Gastrocnemius medialis (tissue), 4 donors: ENCODE results near the gene UBR2. TPM values are rescaled to one million over a fixed set of nuclear protein-coding genes. Genes with fewer than 3 reads are reported as not detected.
"Not testable (repeated sequence)": the region's sequence is repeated elsewhere in the genome, so short reads cannot be mapped to it uniquely, and the experiment has no call there.

ENCODE experiments used
- ATAC-seq, 2 donors: fragments of 150-250 bp; one replicate each; pipeline ENCODE4 v1.9.1; 2016
- DNase-seq, 2 donors: peaks; one replicate each; pipeline ENCODE4 v3.0.0-alpha.2; 2019
- H3K27ac ChIP-seq, 4 donors: fragments of 200-600 bp; sonication (generic); 1 replicate in 1 of 4; 2 replicates in 3 of 4; pipeline ENCODE4 v1.5.1; 2016 to 2018; ENCODE audit warnings: mild to moderate bottlenecking in 2 of 4, moderate library complexity in 1 of 4
- H3K27me3 ChIP-seq, 3 donors: fragments of 200-600 bp; sonication (generic) in 2 of 3; 1 replicate in 1 of 3; 2 replicates in 2 of 3; pipeline versions ENCODE4 v1.5.1 to v1.6.0; 2016 to 2019; ENCODE audit warnings: mild to moderate bottlenecking in 1 of 3, moderate library complexity in 1 of 3
- H3K36me3 ChIP-seq, 2 donors: fragments of 200-600 bp; sonication (generic) in 1 of 2; one replicate each; pipeline ENCODE4 v1.5.1; 2017 to 2018
- H3K4me1 ChIP-seq, 2 donors: fragments of 200-600 bp; sonication (generic) in 1 of 2; one replicate each; pipeline ENCODE4 v1.5.1; 2016 to 2017; ENCODE audit warnings: mild to moderate bottlenecking in 2 of 2
- H3K4me3 ChIP-seq, 4 donors: fragments of 200-600 bp; sonication (generic) in 3 of 4; 1 replicate in 1 of 4; 2 replicates in 3 of 4; pipeline ENCODE4 v1.5.1; 2016 to 2019; ENCODE audit warnings: mild to moderate bottlenecking in 2 of 4
- H3K9me3 ChIP-seq, 3 donors: fragments of 200-600 bp; sonication (generic) in 2 of 3; 1 replicate in 1 of 3; 2 replicates in 2 of 3; pipeline ENCODE4 v1.5.1; 2016 to 2019
- POLR2A ChIP-seq, 2 donors: fragments of 450-650 bp; IDR thresholded peaks; one replicate each; pipeline ENCODE4 v1.6.1; 2017; ENCODE audit warnings: antibody characterized with exemption in 2 of 2, mild to moderate bottlenecking in 2 of 2, moderate library complexity in 2 of 2
- in situ Hi-C, 4 donors: fragments of 200-750 bp; cut with MboI; loops; one replicate each; pipeline versions ENCODE4 v1.15.0 to v1.8.0; 2017; ENCODE audit warnings: low sequenced_read_pairs in 4 of 4
- intact Hi-C: fragments of 100-400 bp; cut with DNase I; formaldehyde crosslinking; loops from one replicate; pipeline ENCODE4 v1.15.1; 2023; ENCODE audit warnings: low total_unique reads
- total RNA-seq, 4 donors: library from RNA; depleted of rRNA; stranded (reverse); fragments of >200 nt; gene quantifications; one replicate each; pipeline versions ENCODE4 v1.1.0 to v1.2.3, GENCODE V29; 2016
- TF ChIP-seq, protein P1 (sequence below), 5 experiments: fragments of 450-650 bp in 3 of 5; fragments of 200-600 bp in 2 of 5; sonication (generic) in 2 of 5; IDR thresholded peaks in 4 of 5; conservative IDR thresholded peaks in 1 of 5; 1 replicate in 4 of 5; 2 replicates in 1 of 5; pipeline ENCODE4 v1.5.1; 2016 to 2019; ENCODE audit warnings: antibody characterized with exemption in 5 of 5, mild to moderate bottlenecking in 3 of 5, moderate library complexity in 3 of 5

The UBR2 gene
- total RNA-seq, 4 donors from 2014 or later, result 40.8 to 46.2 (median 44.7) TPM

- Histone ChIP-seq H3K27me3 (no peaks in the 10 kb centered on the region), H3K36me3 (no peaks in the 10 kb centered on the region), H3K4me1 (peaks cover 10% of the 10 kb centered on the region in 2 donors), H3K4me3 (no peak overlapping the region), H3K9me3 (no peaks in the 10 kb centered on the region), H3K27ac (peak overlapping the region in 3 of 4 donors; percentile 26 to 83 (median 82))
- in situ Hi-C loops (no loop called here), intact Hi-C loops (no loop called here)
- DNase-seq (no peak), ATAC-seq (no peak)
- no peak for TF ChIP-seq POLR2A (IDR thresholded peaks at IDR 0.05)
- TF ChIP-seq, protein P1, sequence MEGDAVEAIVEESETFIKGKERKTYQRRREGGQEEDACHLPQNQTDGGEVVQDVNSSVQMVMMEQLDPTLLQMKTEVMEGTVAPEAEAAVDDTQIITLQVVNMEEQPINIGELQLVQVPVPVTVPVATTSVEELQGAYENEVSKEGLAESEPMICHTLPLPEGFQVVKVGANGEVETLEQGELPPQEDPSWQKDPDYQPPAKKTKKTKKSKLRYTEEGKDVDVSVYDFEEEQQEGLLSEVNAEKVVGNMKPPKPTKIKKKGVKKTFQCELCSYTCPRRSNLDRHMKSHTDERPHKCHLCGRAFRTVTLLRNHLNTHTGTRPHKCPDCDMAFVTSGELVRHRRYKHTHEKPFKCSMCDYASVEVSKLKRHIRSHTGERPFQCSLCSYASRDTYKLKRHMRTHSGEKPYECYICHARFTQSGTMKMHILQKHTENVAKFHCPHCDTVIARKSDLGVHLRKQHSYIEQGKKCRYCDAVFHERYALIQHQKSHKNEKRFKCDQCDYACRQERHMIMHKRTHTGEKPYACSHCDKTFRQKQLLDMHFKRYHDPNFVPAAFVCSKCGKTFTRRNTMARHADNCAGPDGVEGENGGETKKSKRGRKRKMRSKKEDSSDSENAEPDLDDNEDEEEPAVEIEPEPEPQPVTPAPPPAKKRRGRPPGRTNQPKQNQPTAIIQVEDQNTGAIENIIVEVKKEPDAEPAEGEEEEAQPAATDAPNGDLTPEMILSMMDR (IDR thresholded peaks at IDR 0.05 in 4 of 5, conservative IDR thresholded peaks at IDR 0.05 in 1 of 5), result no peak
Measured at GRCh38 chr6:42702200-42702599, 138.4 kb downstream of the UBR2 start.

- H3K4me3 ChIP-seq, intact Hi-C loops, H3K9me3 ChIP-seq, ATAC-seq, H3K27me3 ChIP-seq, in situ Hi-C loops, H3K36me3 ChIP-seq, DNase-seq: not testable (repeated sequence)
- Histone ChIP-seq H3K4me1 (peaks cover 10% of the 10 kb centered on the region in 2 donors), H3K27ac (peak overlapping the region in 3 of 4 donors; percentile 11 to 83 (median 82))
Measured at GRCh38 chr6:42702786-42703185, 139.0 kb downstream of the UBR2 start.

DNA sequence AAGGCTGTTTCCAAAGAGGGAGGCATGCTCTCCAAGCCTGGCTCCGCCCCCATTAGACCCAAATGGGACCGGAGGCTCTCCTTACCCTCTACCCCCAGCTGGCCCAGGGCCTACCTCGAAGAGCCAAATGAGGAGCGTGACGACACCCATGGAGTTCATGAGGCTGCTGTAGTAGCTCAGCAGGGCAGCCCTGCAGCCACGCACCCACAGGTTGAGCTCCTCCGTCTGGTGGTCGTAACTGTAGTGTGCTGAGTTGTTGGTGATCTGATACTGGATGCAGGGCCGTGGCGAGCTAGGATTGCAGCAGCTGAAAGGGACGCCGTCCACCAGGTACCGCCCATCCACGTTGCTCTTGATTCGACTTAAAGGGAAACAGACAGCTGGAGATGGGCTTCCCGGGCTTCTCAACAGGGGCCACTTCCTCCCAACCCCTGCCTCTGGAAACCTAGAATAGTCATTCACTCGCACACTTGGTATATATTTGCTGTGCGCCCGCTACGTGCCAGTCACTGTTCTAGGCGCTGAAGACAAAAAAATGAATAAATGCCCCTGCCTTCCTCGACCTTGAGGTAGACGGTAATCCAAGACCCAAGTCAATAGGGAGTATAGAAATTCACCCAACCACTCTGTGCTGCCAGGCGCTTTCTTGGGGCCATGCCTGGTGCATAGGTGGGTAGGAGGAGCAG is 140.6 kb downstream of the UBR2 start:
- ATAC-seq (peak; percentile 66 to 91), DNase-seq (peak; percentile 49 to 88)
- peak in 1 of 2 donors; percentile 48 for TF ChIP-seq POLR2A (IDR thresholded peaks at IDR 0.05)
- TF ChIP-seq, protein P1 (IDR thresholded peaks at IDR 0.05 in 4 of 5, conservative IDR thresholded peaks at IDR 0.05 in 1 of 5), result no peak
- no peaks in the 10 kb centered on the region for H3K9me3 ChIP-seq
- peak overlapping the region; percentile 37 to 58 (median 50) for H3K4me3 ChIP-seq
- intact Hi-C loops, result no loop called here
- no peaks in the 10 kb centered on the region for H3K27me3 ChIP-seq
- in situ Hi-C loops, result no loop called here
- peaks cover 10% of the 10 kb centered on the region in 2 donors for H3K4me1 ChIP-seq
- H3K27ac ChIP-seq, result peak overlapping the region; percentile 73 to 83 (median 81)
- H3K36me3 ChIP-seq, result no peaks in the 10 kb centered on the region

DNA sequence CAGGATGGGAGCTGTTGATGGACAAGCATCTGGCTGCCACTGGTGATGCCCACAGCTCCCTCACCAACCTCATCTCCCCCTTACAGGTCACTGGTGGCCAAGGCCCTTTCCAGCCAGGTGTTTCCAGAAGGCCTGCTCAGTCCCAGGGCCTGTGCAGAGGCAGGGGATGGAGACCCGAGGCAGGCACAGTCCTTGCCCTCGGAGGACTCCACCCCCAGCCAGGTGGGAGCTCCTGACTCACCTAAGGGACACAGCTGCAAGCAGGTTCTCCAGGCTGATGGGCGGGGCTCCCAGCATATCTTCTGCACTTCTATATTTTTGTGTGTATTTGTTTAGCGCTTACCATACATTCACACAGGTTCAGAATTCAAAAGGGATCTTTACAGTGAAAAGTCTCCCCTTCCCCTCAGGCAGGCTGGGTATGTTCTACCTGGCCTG is 141.1 kb downstream of the UBR2 start:
- no peaks in the 10 kb centered on the region for H3K27me3 ChIP-seq
- TF ChIP-seq, protein P1 (IDR thresholded peaks at IDR 0.05 in 4 of 5, conservative IDR thresholded peaks at IDR 0.05 in 1 of 5), result no peak
- no peak for TF ChIP-seq POLR2A (IDR thresholded peaks at IDR 0.05)
- no peaks in the 10 kb centered on the region for H3K9me3 ChIP-seq
- no peak for DNase-seq
- H3K27ac ChIP-seq, result peak overlapping the region; percentile 73 to 83 (median 81)
- H3K36me3 ChIP-seq, result no peaks in the 10 kb centered on the region
- peak overlapping the region in 3 of 4 donors; percentile 44 to 58 (median 55) for H3K4me3 ChIP-seq
- intact Hi-C loops (no loop called here), in situ Hi-C loops (no loop called here)
- ATAC-seq, result no peak
- peaks cover 10% of the 10 kb centered on the region in 2 donors for H3K4me1 ChIP-seq

DNA sequence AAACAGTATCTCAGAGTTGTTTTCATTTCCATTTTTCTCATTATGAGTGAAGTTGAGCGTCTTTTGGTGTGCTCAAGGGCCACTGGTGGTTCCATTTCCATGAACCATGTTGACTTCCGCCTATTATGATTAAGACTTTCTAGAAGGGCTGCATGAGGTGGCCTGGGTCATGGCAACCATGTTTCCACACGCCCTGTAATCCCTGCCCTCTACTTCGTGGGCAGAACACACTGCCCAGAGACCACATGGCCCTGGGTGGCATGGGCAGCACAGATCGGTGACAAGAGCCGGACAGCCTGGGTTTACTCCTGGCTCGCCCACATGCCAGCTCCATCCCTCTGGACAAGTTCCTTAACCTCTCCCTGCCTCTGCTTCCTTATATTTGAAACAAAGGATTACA is 143.8 kb downstream of the UBR2 start:
- intact Hi-C loops, result no loop called here
- TF ChIP-seq, protein P1 (IDR thresholded peaks at IDR 0.05 in 4 of 5, conservative IDR thresholded peaks at IDR 0.05 in 1 of 5), result no peak
- TF ChIP-seq POLR2A (IDR thresholded peaks at IDR 0.05), result no peak
- ATAC-seq, result no peak

More for the DNA sequence above, 143.8 kb downstream of the UBR2 start:
- Histone ChIP-seq H3K27me3 (no peaks in the 10 kb centered on the region), H3K9me3 (no peaks in the 10 kb centered on the region), H3K4me3 (no peak overlapping the region), H3K36me3 (no peaks in the 10 kb centered on the region), H3K27ac (no peak overlapping the region), H3K4me1 (peaks cover 10% of the 10 kb centered on the region in 2 donors)
- DNase-seq, result no peak
- in situ Hi-C loops, result no loop called here
